H9 (cell line): ENCODE measurements around the gene CDH4. TPM values are rescaled to one million over a fixed set of nuclear protein-coding genes. Genes with fewer than 3 reads are reported as not detected.

Source experiments
- DNase-seq: peaks from one replicate; pipeline ENCODE4 v3.0.0-alpha.2; 2017
- H2AFZ ChIP-seq: one replicate; pipeline ENCODE4 v1.6.1; 2013; ENCODE audit warnings: mild to moderate bottlenecking, low read length, control low read depth, moderate library complexity
- H2AK5ac ChIP-seq: 2 replicates; pipeline ENCODE4 v1.6.1; 2013; ENCODE audit warnings: low read length, control low read depth, mixed read lengths; ENCODE audit not compliant: insufficient read length
- H2BK120ac ChIP-seq: one replicate; pipeline ENCODE4 v1.6.1; 2013; ENCODE audit warnings: low read depth, mild to moderate bottlenecking, low read length, control low read depth, inconsistent platforms; ENCODE audit not compliant: poor library complexity, severe bottlenecking
- H2BK12ac ChIP-seq: 2 replicates; pipeline ENCODE4 v1.6.1; 2013; ENCODE audit warnings: low read length, control low read depth, mixed read lengths, low read depth; ENCODE audit not compliant: insufficient read length
- H2BK15ac ChIP-seq: 2 replicates; pipeline ENCODE4 v1.6.1; 2013; ENCODE audit warnings: low read depth, low read length, control low read depth
- H2BK20ac ChIP-seq: one replicate; pipeline ENCODE4 v1.6.1; 2013; ENCODE audit warnings: low read depth, mild to moderate bottlenecking, low read length, control low read depth, inconsistent platforms; ENCODE audit not compliant: poor library complexity, severe bottlenecking
- H2BK5ac ChIP-seq: 2 replicates; pipeline ENCODE4 v1.6.1; 2013; ENCODE audit warnings: low read length, control low read depth, mixed read lengths; ENCODE audit not compliant: insufficient read length
- H3K14ac ChIP-seq: 2 replicates; pipeline ENCODE4 v1.6.1; 2013; ENCODE audit warnings: low read length, control low read depth; ENCODE audit not compliant: insufficient read depth
- H3K18ac ChIP-seq: 2 replicates; pipeline ENCODE4 v1.6.1; 2013; ENCODE audit warnings: low read depth, mild to moderate bottlenecking, mixed read lengths, low read length, control low read depth; ENCODE audit not compliant: insufficient read length
- H3K23ac ChIP-seq: 2 replicates; pipeline ENCODE4 v1.6.1; 2013; ENCODE audit warnings: low read length, control low read depth, mixed read lengths, low read depth; ENCODE audit not compliant: insufficient read length
- H3K23me2 ChIP-seq: 2 replicates; pipeline ENCODE4 v1.6.1; 2013; ENCODE audit warnings: low read depth, mild to moderate bottlenecking, mixed read lengths, low read length, control low read depth; ENCODE audit not compliant: insufficient read length, poor library complexity, severe bottlenecking
- H3K27ac ChIP-seq: 2 replicates; pipeline ENCODE4 v1.5.1; 2013; ENCODE audit warnings: low read length, control low read depth, mixed read lengths, low read depth; ENCODE audit not compliant: insufficient read length
- H3K27me3 ChIP-seq: 2 replicates; pipeline ENCODE4 v1.6.1; 2013; ENCODE audit warnings: low read length, control low read depth, inconsistent platforms; ENCODE audit not compliant: insufficient read depth
- H3K4ac ChIP-seq: 2 replicates; pipeline ENCODE4 v1.6.1; 2013; ENCODE audit warnings: low read depth, mild to moderate bottlenecking, control low read depth, inconsistent platforms, low read length, moderate library complexity
- H3K4me1 ChIP-seq: 2 replicates; pipeline ENCODE4 v1.6.1; 2013; ENCODE audit warnings: low read length, control low read depth, inconsistent platforms; ENCODE audit not compliant: insufficient read depth
- H3K4me2 ChIP-seq: 2 replicates; pipeline ENCODE4 v1.6.1; 2013; ENCODE audit warnings: low read length, control low read depth, mixed read lengths; ENCODE audit not compliant: insufficient read length, insufficient read depth
- H3K56ac ChIP-seq: 2 replicates; pipeline ENCODE4 v1.6.1; 2013; ENCODE audit warnings: low read depth, mild to moderate bottlenecking, mixed read lengths, low read length, control low read depth; ENCODE audit not compliant: insufficient read length
- H3K79me1 ChIP-seq: 2 replicates; pipeline ENCODE4 v1.6.1; 2013; ENCODE audit warnings: low read depth, mild to moderate bottlenecking, moderate library complexity, low read length, control low read depth, inconsistent platforms; ENCODE audit not compliant: insufficient read depth, poor library complexity, severe bottlenecking
- H3K79me2 ChIP-seq: 2 replicates; pipeline ENCODE4 v1.6.1; 2013; ENCODE audit warnings: low read length, control low read depth, inconsistent platforms; ENCODE audit not compliant: insufficient read depth
- H3K9ac ChIP-seq: 2 replicates; pipeline ENCODE4 v1.6.1; 2013; ENCODE audit warnings: low read length, control low read depth, mixed read lengths; ENCODE audit not compliant: insufficient read length; ENCODE audit errors: extremely low read depth
- H3K9me3 ChIP-seq: one replicate; pipeline ENCODE4 v1.6.1; 2013; ENCODE audit warnings: low read depth, low read length, inconsistent platforms; ENCODE audit not compliant: control insufficient read depth
- H3T11ph ChIP-seq: one replicate; pipeline ENCODE4 v1.6.1; 2013; ENCODE audit warnings: mild to moderate bottlenecking, low read length, control low read depth, inconsistent platforms
- H4K20me1 ChIP-seq: one replicate; pipeline ENCODE4 v1.6.1; 2013; ENCODE audit not compliant: control insufficient read depth, insufficient read length, insufficient read depth
- H4K5ac ChIP-seq: 2 replicates; pipeline ENCODE4 v1.6.1; 2013; ENCODE audit warnings: low read depth, mild to moderate bottlenecking, mixed read lengths, low read length, control low read depth; ENCODE audit not compliant: insufficient read length
- H4K8ac ChIP-seq: replicated peaks from 2 replicates; pipeline ENCODE4 v1.6.1; 2013; ENCODE audit warnings: low read length, control low read depth, mixed read lengths, low read depth; ENCODE audit not compliant: insufficient read length
- H4K91ac ChIP-seq: 2 replicates; pipeline ENCODE4 v1.6.1; 2013; ENCODE audit warnings: low read depth, mild to moderate bottlenecking, moderate library complexity, mixed read lengths, low read length, control low read depth; ENCODE audit not compliant: insufficient read length
- H3K27ac Mint-ChIP-seq, 3 experiments: 2 replicates in 2 of 3; 3 replicates in 1 of 3; pipeline ENCODE4 v1.8.0; 2020 to 2021; ENCODE audit warnings: mixed read lengths in 3 of 3, mild to moderate bottlenecking in 1 of 3, moderate library complexity in 1 of 3
- H3K27me3 Mint-ChIP-seq: 2 replicates; pipeline ENCODE4 v1.8.0; 2021; ENCODE audit warnings: low read depth, mild to moderate bottlenecking, moderate library complexity, mixed read lengths
- H3K36me3 Mint-ChIP-seq, 3 experiments: 2 replicates in 2 of 3; 3 replicates in 1 of 3; pipeline ENCODE4 v1.8.0; 2020 to 2021; ENCODE audit warnings: low read depth in 3 of 3, mixed read lengths in 3 of 3; ENCODE audit not compliant: insufficient read depth in 1 of 3
- H3K4me1 Mint-ChIP-seq, 2 experiments: 2 replicates each; pipeline ENCODE4 v1.8.0; 2020; ENCODE audit warnings: mixed read lengths in 2 of 2
- H3K4me3 Mint-ChIP-seq, 2 experiments: 2 replicates in 1 of 2; 3 replicates in 1 of 2; pipeline ENCODE4 v1.8.0; 2020 to 2021; ENCODE audit warnings: mild to moderate bottlenecking in 2 of 2, mixed read lengths in 2 of 2, moderate library complexity in 1 of 2
- H3K9me3 Mint-ChIP-seq, 2 experiments: 2 replicates in 1 of 2; 3 replicates in 1 of 2; pipeline ENCODE4 v1.8.0; 2020; ENCODE audit warnings: mild to moderate bottlenecking in 2 of 2, mixed read lengths in 2 of 2, moderate library complexity in 1 of 2
- CTCF ChIP-seq: fragments of 200-600 bp; sonication (generic); conservative IDR thresholded peaks from 3 replicates; pipeline ENCODE4 v1.8.0; 2021; ENCODE audit warnings: antibody characterized with exemption, mild to moderate bottlenecking
- WGBS: extraction: QIAGEN DNeasy Blood & Tissue Kit; methylation state at CpG from one replicate; pipeline ENCODE4 v1.1.7; 2013; ENCODE audit warnings: missing lambda C conversion rate, low lambda C conversion rate, mixed read lengths; ENCODE audit not compliant: insufficient read length; ENCODE audit errors: extremely low coverage; 5-methylcytosine and 5-hydroxymethylcytosine counted together
- total RNA-seq: library from RNA; stranded (reverse); gene quantifications from 2 replicates; pipeline ENCODE4 v1.2.1, GENCODE V29; 2021

CDH4 gene
- total RNA-seq, 1 experiment from 2014 or later: 3.0 TPM

GRCh38 chr20:61554617-61555016 is 302.6 kb downstream of the CDH4 start:
- WGBS: no CpG with 5 or more reads among the region's 10 CpGs
- Mint-ChIP-seq H3K27me3 (peaks cover 57% of the 10 kb centered on the region), H3K27ac (no peak overlapping the region), H3K4me1 (peaks cover 10 to 14% of the 10 kb centered on the region in 2 experiments), H3K9me3 (peaks cover 23% of the 10 kb centered on the region in 2 experiments), H3K4me3 (no peak overlapping the region), H3K36me3 (peaks cover 5 to 18% (median 13%) of the 10 kb centered on the region in 3 experiments)
- Histone ChIP-seq H3K79me2 (no peaks in the 10 kb centered on the region), H4K8ac (no peak overlapping the region), H3T11ph (no peak overlapping the region), H3K14ac (no peak overlapping the region), H3K79me1 (no peaks in the 10 kb centered on the region), H4K5ac (no peak overlapping the region), H3K4ac (no peak overlapping the region), H3K18ac (no peak overlapping the region), H3K27me3 (peaks cover 2% of the 10 kb centered on the region; the same call in 1 of the 2 replicates), H2BK12ac (no peak overlapping the region), H2AK5ac (no peak overlapping the region), H2BK15ac (no peak overlapping the region), H3K4me1 (no peaks in the 10 kb centered on the region), H2BK5ac (no peak overlapping the region), H4K91ac (no peak overlapping the region), H3K23ac (no peak overlapping the region), H4K20me1 (peaks cover 2% of the 10 kb centered on the region), H2AFZ (no peak overlapping the region), H3K56ac (no peak overlapping the region), H3K9ac (no peak overlapping the region), H2BK20ac (no peak overlapping the region), H2BK120ac (no peak overlapping the region), H3K27ac (no peak overlapping the region), H3K9me3 (no peaks in the 10 kb centered on the region), H3K23me2 (no peaks in the 10 kb centered on the region), H3K4me2 (no peak overlapping the region)
- TF ChIP-seq CTCF: no peak
- no peak for DNase-seq
